ENCODE measurements around the gene KCNQ2.

The KCNQ2 gene

GRCh38 chr20:63407928-63408683 lies 64.3 kb downstream of the KCNQ2 start:
- Histone ChIP-seq H2BK15ac (replicated peaks; ENCODE audit: low read depth) (no peak overlapping the region), H3K4me2 (ENCODE audit: low read length) (no peak overlapping the region), H3K79me1 (ENCODE audit: low read length) (no peaks in the 10 kb centered on the region), H2AK5ac (ENCODE audit: low read length) (no peak overlapping the region), H3K79me2 (ENCODE audit: control insufficient read depth, insufficient read depth, low read length) (no peaks in the 10 kb centered on the region), H3K27me3 (ENCODE audit: insufficient read depth, low read length, poor library complexity) (no peaks in the 10 kb centered on the region), H3K4me3 (ENCODE audit: low read length) (no peak overlapping the region), H3K56ac (ENCODE audit: low read length) (no peak overlapping the region), H3K23ac (ENCODE audit: low read length) (no peak overlapping the region), H3K4me1 (ENCODE audit: control insufficient read depth, low read depth, low read length) (peaks cover 2% of the 10 kb centered on the region), H3K9ac (ENCODE audit: low read length) (no peak overlapping the region), H3K18ac (ENCODE audit: low read length) (no peak overlapping the region), H4K5ac (ENCODE audit: low read length) (no peak overlapping the region), H3K27ac (ENCODE audit: low read depth, low read length) (no peak overlapping the region), H2BK120ac (ENCODE audit: low read depth, low read length) (no peak overlapping the region), H2BK5ac (ENCODE audit: low read length) (no peak overlapping the region), H3K36me3 (ENCODE audit: control insufficient read depth, insufficient read depth, low read length) (no peaks in the 10 kb centered on the region), H3K4ac (ENCODE audit: low read depth, low read length) (no peak overlapping the region), H4K8ac (ENCODE audit: low read depth, low read length) (no peak overlapping the region)
- no CpG with 5 or more reads among the region's 27 CpGs for WGBS (ENCODE audit: extremely low coverage, insufficient coverage, low lambda C conversion rate)
- DNase-seq: no peak

- no peak for DNase-seq
These were observed 65.7 kb downstream of the KCNQ2 start for GRCh38 chr20:63406617-63407245.

GRCh38 chr20:63406011-63406410 lies 66.4 kb downstream of the KCNQ2 start:
- no peak overlapping the region for H2AK5ac ChIP-seq (ENCODE audit: low read length)

More at GRCh38 chr20:63406617-63407245, 65.7 kb downstream of the KCNQ2 start:
- Histone ChIP-seq H2AK5ac (ENCODE audit: low read length) (no peak overlapping the region), H3K9ac (ENCODE audit: low read length) (no peak overlapping the region), H3K4me1 (ENCODE audit: control insufficient read depth, low read depth, low read length) (peaks cover 2% of the 10 kb centered on the region), H3K4ac (ENCODE audit: low read depth, low read length) (no peak overlapping the region), H2BK15ac (replicated peaks; ENCODE audit: low read depth) (no peak overlapping the region), H4K5ac (ENCODE audit: low read length) (no peak overlapping the region), H2BK120ac (ENCODE audit: low read depth, low read length) (no peak overlapping the region), H3K79me1 (ENCODE audit: low read length) (no peaks in the 10 kb centered on the region), H3K18ac (ENCODE audit: low read length) (no peak overlapping the region), H3K27me3 (ENCODE audit: insufficient read depth, low read length, poor library complexity) (no peaks in the 10 kb centered on the region), H3K79me2 (ENCODE audit: control insufficient read depth, insufficient read depth, low read length) (no peaks in the 10 kb centered on the region), H3K4me3 (ENCODE audit: low read length) (no peak overlapping the region), H3K4me2 (ENCODE audit: low read length) (no peak overlapping the region), H2BK5ac (ENCODE audit: low read length) (no peak overlapping the region), H3K56ac (ENCODE audit: low read length) (no peak overlapping the region), H3K36me3 (ENCODE audit: control insufficient read depth, insufficient read depth, low read length) (no peaks in the 10 kb centered on the region), H3K27ac (ENCODE audit: low read depth, low read length) (no peak overlapping the region), H3K23ac (ENCODE audit: low read length) (no peak overlapping the region), H4K8ac (ENCODE audit: low read depth, low read length) (no peak overlapping the region)
- no CpG with 5 or more reads among the region's 60 CpGs for WGBS (ENCODE audit: extremely low coverage, insufficient coverage, low lambda C conversion rate)

GRCh38 chr20:63405102-63405730 lies 67.2 kb downstream of the KCNQ2 start:
- H2AK5ac ChIP-seq (ENCODE audit: low read length): no peak overlapping the region
- no peak overlapping the region for H3K27ac ChIP-seq (ENCODE audit: low read depth, low read length)
- H3K4me3 ChIP-seq (ENCODE audit: low read length): no peak overlapping the region
- no peaks in the 10 kb centered on the region for H3K79me1 ChIP-seq (ENCODE audit: low read length)
- DNase-seq: no peak
- H4K8ac ChIP-seq (ENCODE audit: low read depth, low read length): no peak overlapping the region
- no peaks in the 10 kb centered on the region for H3K27me3 ChIP-seq (ENCODE audit: insufficient read depth, low read length, poor library complexity)
- no peak overlapping the region for H2BK5ac ChIP-seq (ENCODE audit: low read length)
- H3K23ac ChIP-seq (ENCODE audit: low read length): no peak overlapping the region
- no peaks in the 10 kb centered on the region for H3K79me2 ChIP-seq (ENCODE audit: control insufficient read depth, insufficient read depth, low read length)
- no peak overlapping the region for H3K18ac ChIP-seq (ENCODE audit: low read length)
- H2BK120ac ChIP-seq (ENCODE audit: low read depth, low read length): no peak overlapping the region
- no peak overlapping the region for H2BK15ac ChIP-seq (replicated peaks; ENCODE audit: low read depth)
- no peak overlapping the region for H3K4me2 ChIP-seq (ENCODE audit: low read length)
- H3K56ac ChIP-seq (ENCODE audit: low read length): no peak overlapping the region
- H3K9ac ChIP-seq (ENCODE audit: low read length): no peak overlapping the region
- WGBS (ENCODE audit: extremely low coverage, insufficient coverage, low lambda C conversion rate): no CpG with 5 or more reads among the region's 31 CpGs
- H3K36me3 ChIP-seq (ENCODE audit: control insufficient read depth, insufficient read depth, low read length): no peaks in the 10 kb centered on the region
- H3K4ac ChIP-seq (ENCODE audit: low read depth, low read length): no peak overlapping the region
- no peak overlapping the region for H4K5ac ChIP-seq (ENCODE audit: low read length)
- H3K4me1 ChIP-seq (ENCODE audit: control insufficient read depth, low read depth, low read length): peaks cover 2% of the 10 kb centered on the region

More at GRCh38 chr20:63406011-63406410, 66.4 kb downstream of the KCNQ2 start:
- Histone ChIP-seq H2BK15ac (replicated peaks; ENCODE audit: low read depth) (no peak overlapping the region), H3K4me2 (ENCODE audit: low read length) (no peak overlapping the region), H3K27me3 (ENCODE audit: insufficient read depth, low read length, poor library complexity) (no peaks in the 10 kb centered on the region), H3K79me1 (ENCODE audit: low read length) (no peaks in the 10 kb centered on the region), H3K36me3 (ENCODE audit: control insufficient read depth, insufficient read depth, low read length) (no peaks in the 10 kb centered on the region), H3K4me3 (ENCODE audit: low read length) (no peak overlapping the region), H3K4ac (ENCODE audit: low read depth, low read length) (no peak overlapping the region), H2BK5ac (ENCODE audit: low read length) (no peak overlapping the region), H3K9ac (ENCODE audit: low read length) (no peak overlapping the region), H2BK120ac (ENCODE audit: low read depth, low read length) (no peak overlapping the region), H3K4me1 (ENCODE audit: control insufficient read depth, low read depth, low read length) (peaks cover 2% of the 10 kb centered on the region), H3K27ac (ENCODE audit: low read depth, low read length) (no peak overlapping the region), H3K79me2 (ENCODE audit: control insufficient read depth, insufficient read depth, low read length) (no peaks in the 10 kb centered on the region), H4K5ac (ENCODE audit: low read length) (no peak overlapping the region), H3K18ac (ENCODE audit: low read length) (no peak overlapping the region), H4K8ac (ENCODE audit: low read depth, low read length) (no peak overlapping the region), H3K23ac (ENCODE audit: low read length) (no peak overlapping the region), H3K56ac (ENCODE audit: low read length) (no peak overlapping the region)
- WGBS (ENCODE audit: extremely low coverage, insufficient coverage, low lambda C conversion rate): no CpG with 5 or more reads among the region's 23 CpGs
- no peak for DNase-seq

GRCh38 chr20:63404129-63405085 lies 68.0 kb downstream of the KCNQ2 start:
- H2AK5ac ChIP-seq (ENCODE audit: low read length): no peak overlapping the region
- peaks cover 2% of the 10 kb centered on the region for H3K4me1 ChIP-seq (ENCODE audit: control insufficient read depth, low read depth, low read length)

More at GRCh38 chr20:63404129-63405085, 68.0 kb downstream of the KCNQ2 start:
- H3K27ac ChIP-seq (ENCODE audit: low read depth, low read length): no peak overlapping the region
- H3K23ac ChIP-seq (ENCODE audit: low read length): no peak overlapping the region
- no peak overlapping the region for H4K5ac ChIP-seq (ENCODE audit: low read length)
- H4K8ac ChIP-seq (ENCODE audit: low read depth, low read length): no peak overlapping the region
- no peak overlapping the region for H3K4me2 ChIP-seq (ENCODE audit: low read length)
- H2BK15ac ChIP-seq (replicated peaks; ENCODE audit: low read depth): no peak overlapping the region
- H3K18ac ChIP-seq (ENCODE audit: low read length): no peak overlapping the region
- H3K4ac ChIP-seq (ENCODE audit: low read depth, low read length): no peak overlapping the region
- H3K79me2 ChIP-seq (ENCODE audit: control insufficient read depth, insufficient read depth, low read length): no peaks in the 10 kb centered on the region
- no peak overlapping the region for H2BK5ac ChIP-seq (ENCODE audit: low read length)
- no peak for DNase-seq
- H3K27me3 ChIP-seq (ENCODE audit: insufficient read depth, low read length, poor library complexity): no peaks in the 10 kb centered on the region
- H2BK120ac ChIP-seq (ENCODE audit: low read depth, low read length): no peak overlapping the region
- no peak overlapping the region for H3K56ac ChIP-seq (ENCODE audit: low read length)
- WGBS (ENCODE audit: extremely low coverage, insufficient coverage, low lambda C conversion rate): no CpG with 5 or more reads among the region's 34 CpGs
- no peaks in the 10 kb centered on the region for H3K36me3 ChIP-seq (ENCODE audit: control insufficient read depth, insufficient read depth, low read length)
- no peak overlapping the region for H3K4me3 ChIP-seq (ENCODE audit: low read length)
- no peaks in the 10 kb centered on the region for H3K79me1 ChIP-seq (ENCODE audit: low read length)
- no peak overlapping the region for H3K9ac ChIP-seq (ENCODE audit: low read length)

All from mesendoderm (in vitro differentiated cells).